Activated T-helper 17 cell treated with anti-CD3 and anti-CD28 coated beads, Interleukin-2, amount 50 U/mL, for 72 hours (primary cell): Measurements from ENCODE around the gene AK9. TPM values are rescaled to one million over a fixed set of nuclear protein-coding genes. Genes with fewer than 3 reads are reported as not detected.

ENCODE experiments used
- ATAC-seq: fragments of 150-1000 bp; cut with Tn5 transposase; replicated peaks from 2 replicates; pipeline ENCODE4 v1.10.0; 2021; ENCODE audit warnings: mild to moderate bottlenecking, moderate library complexity
- H3K27ac Mint-ChIP-seq: one replicate; pipeline ENCODE4 v1.8.0; 2022; ENCODE audit warnings: mixed read lengths
- H3K27me3 Mint-ChIP-seq: one replicate; pipeline ENCODE4 v1.8.0; 2022; ENCODE audit warnings: mixed read lengths
- H3K36me3 Mint-ChIP-seq: one replicate; pipeline ENCODE4 v1.8.0; 2022; ENCODE audit warnings: low read depth, mild to moderate bottlenecking, mixed read lengths
- H3K4me1 Mint-ChIP-seq: one replicate; pipeline ENCODE4 v1.8.0; 2022; ENCODE audit warnings: mixed read lengths
- H3K4me3 Mint-ChIP-seq: one replicate; pipeline ENCODE4 v1.8.0; 2022; ENCODE audit warnings: mild to moderate bottlenecking, mixed read lengths
- H3K9me3 Mint-ChIP-seq: one replicate; pipeline ENCODE4 v1.8.0; 2022; ENCODE audit warnings: mixed read lengths
- total RNA-seq, 2 donors: library from RNA; stranded (reverse); gene quantifications; one replicate each; pipeline ENCODE4 v1.2.3, GENCODE V29; 2022

Gene AK9
- total RNA-seq, 2 donors from 2014 or later = 4.0 to 7.9 TPM

DNA sequence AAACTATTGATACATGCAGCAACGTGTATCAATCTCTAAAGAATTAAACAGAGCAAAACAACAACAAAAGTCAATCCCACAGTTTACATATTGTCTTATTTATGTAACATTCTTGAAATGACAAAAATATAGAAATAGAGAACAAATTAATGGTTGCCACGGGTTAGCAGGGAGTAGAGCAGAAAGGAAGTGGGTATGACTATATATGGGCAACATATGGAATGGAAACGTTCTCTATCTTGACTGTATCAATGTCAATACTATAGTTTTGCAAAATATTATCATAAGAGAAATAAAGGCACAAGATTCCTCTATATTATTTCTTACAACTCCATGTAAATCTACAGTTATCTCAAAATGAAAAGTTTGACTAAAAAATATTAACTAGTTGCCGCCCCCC, 12.8 kb downstream of the AK9 start:
- Mint-ChIP-seq H3K27ac (no peak overlapping the region), H3K36me3 (peaks cover 4% of the 10 kb centered on the region), H3K4me3 (no peak overlapping the region)

DNA sequence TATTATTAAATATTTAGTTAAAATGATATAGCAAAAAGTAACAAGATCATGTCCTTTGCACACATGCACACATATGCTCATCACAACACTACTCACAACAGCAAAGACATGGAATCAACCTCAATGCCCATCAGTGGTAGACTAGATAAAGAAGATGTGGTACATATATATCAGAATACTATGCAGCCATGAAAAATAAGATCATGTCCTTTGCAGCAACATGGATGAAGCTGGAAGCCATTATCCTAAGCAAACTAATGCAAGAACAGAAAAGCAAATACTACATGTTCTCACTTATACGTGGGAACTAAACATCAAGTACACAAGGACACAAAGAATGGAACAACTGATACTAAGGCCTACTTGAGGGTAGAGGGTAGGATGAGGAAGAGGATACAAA, 14.3 kb downstream of the AK9 start:
- ATAC-seq = no peak
- Mint-ChIP-seq H3K4me3 (no peak overlapping the region), H3K4me1 (peaks cover 15% of the 10 kb centered on the region), H3K36me3 (peaks cover 5% of the 10 kb centered on the region), H3K27ac (no peak overlapping the region), H3K9me3 (peaks cover 4% of the 10 kb centered on the region), H3K27me3 (no peaks in the 10 kb centered on the region)

More for the DNA sequence above, 12.8 kb downstream of the AK9 start:
- Mint-ChIP-seq H3K4me1 (peaks cover 18% of the 10 kb centered on the region), H3K27me3 (no peaks in the 10 kb centered on the region), H3K9me3 (peaks cover 4% of the 10 kb centered on the region)
- ATAC-seq = no peak

DNA sequence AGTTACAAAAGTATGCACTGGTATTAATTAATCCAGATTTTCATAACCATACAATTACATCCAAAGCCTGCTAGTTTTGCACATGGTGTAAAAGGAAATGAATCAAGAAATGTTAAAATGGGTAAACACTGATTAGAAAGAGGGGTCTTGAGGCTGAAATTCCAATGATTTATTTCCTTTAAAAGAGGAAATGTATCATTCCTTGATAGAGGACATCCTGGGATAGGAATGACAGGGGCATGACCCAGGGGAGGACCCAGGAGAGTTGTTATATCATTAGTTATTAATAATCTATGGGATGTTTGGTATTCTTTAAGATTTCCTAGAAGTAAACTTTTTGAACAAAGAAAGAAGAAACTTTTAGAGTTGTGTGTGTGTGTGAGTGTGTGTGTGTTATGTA, 18.2 kb downstream of the AK9 start:
- H3K4me1 Mint-ChIP-seq = no peaks in the 10 kb centered on the region

DNA sequence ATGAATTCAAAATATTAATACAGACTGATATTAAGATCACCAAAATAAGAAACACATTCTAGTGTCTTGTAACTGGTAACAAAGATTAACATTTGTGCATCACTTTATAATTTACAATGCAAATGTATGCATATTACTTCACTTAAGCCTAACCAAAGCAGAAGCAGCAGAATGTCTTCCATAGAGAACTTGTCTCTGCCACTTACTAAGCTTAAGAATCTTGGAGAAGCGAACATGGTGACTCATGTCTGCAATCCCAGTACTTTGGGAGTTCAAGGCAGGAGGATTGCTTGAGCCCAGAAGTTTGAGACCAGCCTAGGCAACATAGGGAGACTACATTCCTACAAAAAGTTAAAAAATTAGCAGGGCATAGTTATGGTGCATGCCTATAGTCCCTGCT, 18.8 kb downstream of the AK9 start:
- no peak overlapping the region for H3K4me3 Mint-ChIP-seq

More for the DNA sequence above, 18.2 kb downstream of the AK9 start:
- Mint-ChIP-seq H3K36me3 (peaks cover 24% of the 10 kb centered on the region), H3K27ac (no peak overlapping the region), H3K9me3 (no peaks in the 10 kb centered on the region), H3K4me3 (no peak overlapping the region), H3K27me3 (no peaks in the 10 kb centered on the region)
- no peak for ATAC-seq

DNA sequence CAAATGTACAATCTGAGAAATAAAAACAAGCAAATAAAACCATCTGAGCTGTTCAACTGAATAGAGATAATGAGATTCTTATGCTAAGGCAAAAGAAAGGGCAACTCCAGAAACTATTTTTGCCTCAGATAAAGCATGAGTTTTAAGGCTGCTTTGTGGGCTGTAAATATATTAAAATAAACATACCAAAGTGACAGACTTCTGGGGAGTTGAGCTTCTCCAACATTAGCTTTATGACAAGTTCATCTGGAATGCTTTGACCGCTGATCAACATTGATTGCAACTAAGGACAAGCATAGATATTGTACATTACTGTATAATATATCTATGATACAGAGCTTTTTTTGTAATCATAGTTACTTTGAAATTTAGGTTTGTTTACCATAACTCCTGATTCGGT, 19.3 kb downstream of the AK9 start:
- H3K9me3 Mint-ChIP-seq = no peaks in the 10 kb centered on the region
- H3K36me3 Mint-ChIP-seq = peaks cover 24% of the 10 kb centered on the region
- no peak overlapping the region for H3K27ac Mint-ChIP-seq
- no peaks in the 10 kb centered on the region for H3K4me1 Mint-ChIP-seq
- ATAC-seq = no peak
- H3K27me3 Mint-ChIP-seq = no peaks in the 10 kb centered on the region
- no peak overlapping the region for H3K4me3 Mint-ChIP-seq

More for the DNA sequence above, 18.8 kb downstream of the AK9 start:
- Mint-ChIP-seq H3K4me1 (no peaks in the 10 kb centered on the region), H3K36me3 (peaks cover 24% of the 10 kb centered on the region), H3K9me3 (no peaks in the 10 kb centered on the region), H3K27me3 (no peaks in the 10 kb centered on the region), H3K27ac (no peak overlapping the region)
- ATAC-seq = no peak

DNA sequence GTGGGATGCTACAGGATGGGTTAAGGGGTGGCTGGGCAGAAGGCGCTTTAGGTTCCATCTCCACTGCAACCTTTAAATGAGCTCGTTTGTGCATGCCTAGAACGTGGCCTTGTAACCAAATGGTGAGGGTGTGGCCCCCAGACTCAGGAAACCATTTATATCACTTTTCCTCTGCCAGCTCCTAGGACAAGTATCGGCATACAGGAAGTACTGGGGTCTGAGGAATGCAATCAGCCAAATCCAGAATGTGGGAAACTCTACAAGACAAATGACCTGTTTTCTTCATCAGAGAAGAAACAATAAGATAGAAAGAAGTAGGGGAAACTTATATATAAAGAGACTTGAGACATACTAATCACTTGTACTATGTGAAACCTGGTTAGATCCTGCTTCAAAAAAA, 21.2 kb downstream of the AK9 start:
- ATAC-seq = no peak
- Mint-ChIP-seq H3K36me3 (peaks cover 24% of the 10 kb centered on the region), H3K9me3 (no peaks in the 10 kb centered on the region), H3K4me1 (no peaks in the 10 kb centered on the region), H3K27me3 (no peaks in the 10 kb centered on the region), H3K4me3 (no peak overlapping the region), H3K27ac (no peak overlapping the region)

DNA sequence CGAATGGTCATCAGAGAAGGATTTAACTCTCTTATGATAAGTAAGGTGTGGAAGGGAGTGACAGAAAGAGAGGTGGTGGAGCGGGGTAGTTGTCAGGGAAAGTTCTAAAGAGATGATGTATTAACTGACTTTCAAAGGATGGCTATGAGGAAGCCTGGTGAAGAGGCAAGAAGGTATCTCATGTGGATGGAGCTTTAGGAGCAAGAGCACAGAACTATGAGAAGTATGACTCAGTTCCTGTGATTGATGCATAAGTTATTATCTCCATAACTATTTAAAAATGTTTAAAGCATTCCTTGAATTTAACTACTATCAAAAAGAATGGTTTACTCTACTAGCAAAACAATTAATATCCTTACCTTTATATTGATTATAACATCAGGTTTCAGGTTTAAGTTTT, 28.8 kb downstream of the AK9 start:
- H3K36me3 Mint-ChIP-seq = peaks cover 5% of the 10 kb centered on the region
- no peaks in the 10 kb centered on the region for H3K4me1 Mint-ChIP-seq
- H3K27ac Mint-ChIP-seq = no peak overlapping the region
- ATAC-seq = no peak
- H3K9me3 Mint-ChIP-seq = no peaks in the 10 kb centered on the region
- H3K4me3 Mint-ChIP-seq = no peak overlapping the region
- no peaks in the 10 kb centered on the region for H3K27me3 Mint-ChIP-seq

DNA sequence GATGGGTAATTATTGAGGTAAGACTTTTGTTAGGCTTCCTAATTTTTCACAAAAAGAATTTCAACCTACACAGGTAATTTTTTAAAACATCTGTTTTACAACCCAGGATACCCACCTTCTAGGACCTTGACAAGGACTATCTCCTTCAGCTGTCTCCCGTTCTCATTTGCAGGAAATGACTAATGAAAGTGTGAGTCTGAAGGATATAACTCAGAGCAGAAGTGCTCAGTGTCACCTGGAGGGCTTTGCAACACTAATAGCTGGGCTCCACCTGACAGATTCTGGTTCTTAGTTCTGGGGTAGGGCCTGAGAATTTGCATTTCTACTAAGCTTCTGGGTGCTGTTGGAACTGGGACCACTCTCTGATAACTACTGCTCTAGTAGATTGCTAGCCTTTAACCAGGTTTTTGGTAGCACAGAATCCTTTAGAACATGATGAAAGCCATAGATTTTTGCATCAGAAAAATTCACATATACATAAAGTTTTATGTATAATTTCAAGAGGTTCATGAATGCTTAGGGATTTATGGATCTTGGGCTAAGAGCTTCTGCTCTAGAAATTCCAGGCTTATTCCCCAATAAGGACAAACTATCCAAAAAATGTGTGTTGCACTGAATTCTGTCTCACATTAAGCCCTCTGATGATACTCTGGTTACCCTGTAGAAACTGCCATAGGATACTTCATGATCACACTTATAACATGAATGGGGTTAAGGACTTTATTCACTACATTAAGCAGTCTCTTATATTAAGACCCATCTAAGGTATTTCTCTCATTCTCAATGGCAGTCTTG, 30.3 kb downstream of the AK9 start:
- H3K9me3 Mint-ChIP-seq = no peaks in the 10 kb centered on the region
- no peak overlapping the region for H3K27ac Mint-ChIP-seq
- peaks cover 6% of the 10 kb centered on the region for H3K36me3 Mint-ChIP-seq
- H3K27me3 Mint-ChIP-seq = no peaks in the 10 kb centered on the region
- H3K4me3 Mint-ChIP-seq = no peak overlapping the region
- no peaks in the 10 kb centered on the region for H3K4me1 Mint-ChIP-seq
- peak; percentile 64 for ATAC-seq

DNA sequence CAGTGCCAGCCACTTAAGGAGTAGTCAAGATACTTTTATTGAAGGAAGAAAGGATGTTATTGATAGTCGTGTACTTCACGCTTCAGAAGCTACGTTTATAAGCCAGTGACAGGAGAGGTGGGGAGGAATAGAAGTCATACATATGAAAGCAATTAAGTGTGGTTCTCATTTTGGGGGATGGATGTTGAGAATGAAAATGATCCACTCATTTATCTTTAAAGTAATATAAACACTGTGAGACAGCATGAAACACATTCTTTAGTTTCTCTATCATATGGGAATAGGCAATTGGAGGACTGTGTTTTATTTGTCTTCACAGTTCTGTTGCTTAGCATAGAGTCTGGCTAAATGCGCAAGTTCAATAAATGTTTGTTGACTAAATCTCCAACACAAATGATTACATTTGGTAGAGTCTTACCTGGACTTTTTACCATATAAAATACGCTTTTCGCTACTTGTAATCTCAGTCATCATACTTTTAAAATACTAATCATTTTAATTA, 35.2 kb downstream of the AK9 start:
- no peak for ATAC-seq
- H3K4me3 Mint-ChIP-seq = no peak overlapping the region
- no peaks in the 10 kb centered on the region for H3K27me3 Mint-ChIP-seq
- H3K36me3 Mint-ChIP-seq = peaks cover 11% of the 10 kb centered on the region
- H3K9me3 Mint-ChIP-seq = no peaks in the 10 kb centered on the region
- H3K27ac Mint-ChIP-seq = no peak overlapping the region
- no peaks in the 10 kb centered on the region for H3K4me1 Mint-ChIP-seq

DNA sequence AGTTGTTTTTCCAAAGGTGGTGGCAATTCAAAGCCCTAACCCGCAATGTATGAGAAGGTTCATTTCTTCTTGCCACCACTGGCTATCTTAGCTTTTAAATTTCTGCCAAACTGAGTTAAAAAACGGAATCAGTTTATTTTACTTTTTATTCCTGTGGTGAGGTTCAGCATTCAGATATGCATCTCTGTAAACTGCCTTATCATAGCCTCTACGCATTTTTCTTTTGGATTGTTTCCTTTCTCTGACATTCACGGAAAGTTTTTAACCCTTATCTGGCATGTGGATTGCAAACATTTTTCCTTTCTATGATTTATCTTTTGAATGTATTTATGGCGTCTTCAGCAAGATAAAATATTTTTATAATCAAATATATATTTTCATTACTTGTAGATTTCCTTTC, 37.7 kb downstream of the AK9 start:
- Mint-ChIP-seq H3K4me1 (no peaks in the 10 kb centered on the region), H3K4me3 (no peak overlapping the region), H3K27me3 (no peaks in the 10 kb centered on the region), H3K36me3 (peaks cover 9% of the 10 kb centered on the region), H3K27ac (no peak overlapping the region), H3K9me3 (no peaks in the 10 kb centered on the region)
- ATAC-seq = no peak

DNA sequence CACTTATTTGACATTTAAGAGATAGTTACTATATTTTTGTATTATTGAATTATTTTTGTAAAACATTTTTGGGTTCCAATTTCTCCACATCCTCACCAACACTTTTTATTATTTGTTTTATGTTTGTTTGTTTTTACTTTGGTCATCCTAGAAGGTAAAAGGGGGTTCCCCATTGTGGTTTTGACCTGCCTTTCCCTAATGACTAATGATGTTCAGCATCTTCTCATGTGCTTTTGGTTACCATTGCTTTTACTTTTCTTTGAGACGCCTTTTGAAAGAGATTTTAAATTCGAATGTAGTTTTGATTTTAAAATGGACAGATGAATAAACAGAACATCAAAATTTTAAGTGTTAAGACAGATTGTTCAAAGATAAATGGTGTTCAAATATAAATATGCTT, 46.9 kb downstream of the AK9 start:
- peaks cover 4% of the 10 kb centered on the region for H3K9me3 Mint-ChIP-seq
- H3K4me3 Mint-ChIP-seq = no peak overlapping the region
- H3K27me3 Mint-ChIP-seq = no peaks in the 10 kb centered on the region
- no peak overlapping the region for H3K27ac Mint-ChIP-seq
- H3K4me1 Mint-ChIP-seq = no peaks in the 10 kb centered on the region
- ATAC-seq = no peak
- H3K36me3 Mint-ChIP-seq = peaks cover 35% of the 10 kb centered on the region

DNA sequence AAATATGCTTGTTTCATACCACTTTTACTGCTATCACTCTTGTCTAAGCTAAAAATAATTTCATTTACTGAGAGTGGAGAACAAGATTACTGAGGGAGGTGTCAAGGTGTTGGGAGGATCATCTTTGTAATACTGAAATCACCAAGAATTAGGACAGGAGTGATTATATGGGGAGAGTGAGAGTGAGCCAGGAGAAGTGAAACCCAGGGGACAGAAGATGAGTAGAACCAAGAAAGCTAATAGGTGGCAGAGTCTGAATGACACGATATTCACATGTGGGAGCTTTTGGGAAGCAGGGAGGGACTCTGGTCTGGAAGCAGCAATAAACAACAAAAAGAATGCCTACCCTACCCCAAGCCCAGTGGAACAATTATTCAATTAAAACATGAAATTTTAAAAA, 58.6 kb downstream of the AK9 start:
- H3K27me3 Mint-ChIP-seq = no peaks in the 10 kb centered on the region
- H3K9me3 Mint-ChIP-seq = no peaks in the 10 kb centered on the region
- H3K36me3 Mint-ChIP-seq = peaks cover 14% of the 10 kb centered on the region
- no peak for ATAC-seq
- H3K4me3 Mint-ChIP-seq = no peak overlapping the region
- H3K4me1 Mint-ChIP-seq = no peaks in the 10 kb centered on the region
- H3K27ac Mint-ChIP-seq = no peak overlapping the region

DNA sequence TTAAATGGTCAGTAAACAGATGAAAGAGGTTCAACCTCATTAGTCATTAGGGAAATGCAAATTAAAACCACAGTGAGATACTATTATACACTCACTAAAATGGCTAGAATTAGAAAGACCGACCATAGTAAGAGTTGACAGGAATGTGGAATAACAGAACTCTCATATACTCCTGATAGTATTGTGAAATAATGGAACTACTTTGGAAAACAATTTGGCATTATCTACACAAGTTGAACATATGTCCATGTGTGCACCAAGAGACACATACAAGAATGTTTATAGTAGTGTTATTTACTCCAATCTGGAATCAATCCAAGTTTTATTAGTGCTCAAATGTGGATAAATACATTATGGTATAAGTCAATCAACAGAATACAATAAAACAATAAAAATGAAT, 59.6 kb downstream of the AK9 start:
- peaks cover under 1% of the 10 kb centered on the region for H3K9me3 Mint-ChIP-seq
- no peak for ATAC-seq
- no peak overlapping the region for H3K4me3 Mint-ChIP-seq
- H3K27ac Mint-ChIP-seq = no peak overlapping the region
- H3K36me3 Mint-ChIP-seq = peaks cover 14% of the 10 kb centered on the region
- H3K27me3 Mint-ChIP-seq = no peaks in the 10 kb centered on the region
- no peaks in the 10 kb centered on the region for H3K4me1 Mint-ChIP-seq

DNA sequence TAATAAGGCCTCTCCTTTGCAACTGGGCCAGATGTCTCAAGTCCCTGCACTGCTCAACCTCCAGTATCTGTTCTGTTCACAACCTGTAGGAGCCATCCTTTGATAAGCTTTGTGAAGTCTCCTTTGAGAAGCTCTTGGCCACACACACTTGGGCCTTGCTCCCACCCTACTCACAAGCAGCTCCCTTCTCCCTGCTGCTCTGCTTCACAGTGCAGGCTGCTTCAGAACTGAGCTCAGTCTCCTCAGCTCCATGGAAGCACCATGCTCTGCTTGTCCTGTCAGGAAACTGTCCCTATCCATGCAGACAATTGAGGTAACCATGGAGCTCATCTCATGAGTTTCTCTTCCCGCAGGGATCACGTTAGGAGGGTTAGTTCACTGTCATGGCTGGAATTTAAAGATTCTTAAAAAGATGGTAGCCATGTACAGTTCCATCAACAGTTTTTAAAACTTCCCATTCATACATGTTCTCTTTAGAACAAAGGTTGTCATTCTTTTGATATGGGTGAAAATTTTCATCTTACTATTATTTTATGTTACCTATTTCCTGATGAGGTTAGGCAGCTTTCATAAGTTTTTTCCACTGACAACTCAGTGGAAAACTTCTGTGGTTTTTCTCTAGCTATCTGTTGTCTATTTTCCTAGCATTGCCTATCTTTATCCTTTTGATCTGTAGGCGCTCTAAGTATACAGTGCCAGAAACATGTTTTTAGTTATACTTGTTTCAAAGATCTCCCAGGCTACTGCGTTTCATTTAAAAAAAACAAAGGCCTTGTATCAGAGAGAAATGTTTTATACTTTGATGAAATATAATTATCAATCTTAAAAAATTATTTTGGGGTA, 62.6 kb downstream of the AK9 start:
- ATAC-seq = peak; percentile 16
- H3K27me3 Mint-ChIP-seq = no peaks in the 10 kb centered on the region
- no peak overlapping the region for H3K4me3 Mint-ChIP-seq
- H3K36me3 Mint-ChIP-seq = peaks cover 14% of the 10 kb centered on the region
- H3K9me3 Mint-ChIP-seq = peaks cover 11% of the 10 kb centered on the region
- peak overlapping the region; percentile 20 for H3K27ac Mint-ChIP-seq
- H3K4me1 Mint-ChIP-seq = no peaks in the 10 kb centered on the region

DNA sequence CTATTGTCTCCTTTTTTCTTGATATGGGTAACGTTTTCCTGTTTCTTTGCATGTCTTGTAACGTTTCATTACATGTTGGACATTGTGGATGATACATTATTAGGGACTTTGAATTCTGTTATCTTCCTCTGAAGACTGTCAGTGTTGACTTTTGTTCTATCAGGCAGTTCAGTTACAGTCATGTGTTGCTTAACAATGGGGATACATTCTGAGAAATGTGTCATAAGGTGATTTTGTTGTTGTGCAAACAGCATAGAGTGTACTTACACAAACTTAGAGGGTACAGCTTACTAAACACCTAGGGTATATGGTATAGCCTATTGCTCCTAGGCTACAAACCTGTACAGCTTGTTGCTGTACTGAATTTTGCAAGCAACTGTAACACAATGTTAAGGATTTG, 64.7 kb downstream of the AK9 start:
- Mint-ChIP-seq H3K27ac (no peak overlapping the region), H3K36me3 (no peaks in the 10 kb centered on the region), H3K27me3 (no peaks in the 10 kb centered on the region), H3K4me3 (no peak overlapping the region), H3K4me1 (no peaks in the 10 kb centered on the region), H3K9me3 (peaks cover 11% of the 10 kb centered on the region)
- ATAC-seq = no peak
